Aortic smooth muscle cell (primary cell): ENCODE results near the gene CRYBG1. TPM values are rescaled to one million over a fixed set of nuclear protein-coding genes. Genes with fewer than 3 reads are reported as not detected.

Source experiments
- total RNA-seq: library from RNA; depleted of rRNA; stranded (reverse); fragments of >200 nt; gene quantifications from 2 replicates; pipeline ENCODE4 v1.2.3, GENCODE V29; 2014

CRYBG1 gene, protein sequence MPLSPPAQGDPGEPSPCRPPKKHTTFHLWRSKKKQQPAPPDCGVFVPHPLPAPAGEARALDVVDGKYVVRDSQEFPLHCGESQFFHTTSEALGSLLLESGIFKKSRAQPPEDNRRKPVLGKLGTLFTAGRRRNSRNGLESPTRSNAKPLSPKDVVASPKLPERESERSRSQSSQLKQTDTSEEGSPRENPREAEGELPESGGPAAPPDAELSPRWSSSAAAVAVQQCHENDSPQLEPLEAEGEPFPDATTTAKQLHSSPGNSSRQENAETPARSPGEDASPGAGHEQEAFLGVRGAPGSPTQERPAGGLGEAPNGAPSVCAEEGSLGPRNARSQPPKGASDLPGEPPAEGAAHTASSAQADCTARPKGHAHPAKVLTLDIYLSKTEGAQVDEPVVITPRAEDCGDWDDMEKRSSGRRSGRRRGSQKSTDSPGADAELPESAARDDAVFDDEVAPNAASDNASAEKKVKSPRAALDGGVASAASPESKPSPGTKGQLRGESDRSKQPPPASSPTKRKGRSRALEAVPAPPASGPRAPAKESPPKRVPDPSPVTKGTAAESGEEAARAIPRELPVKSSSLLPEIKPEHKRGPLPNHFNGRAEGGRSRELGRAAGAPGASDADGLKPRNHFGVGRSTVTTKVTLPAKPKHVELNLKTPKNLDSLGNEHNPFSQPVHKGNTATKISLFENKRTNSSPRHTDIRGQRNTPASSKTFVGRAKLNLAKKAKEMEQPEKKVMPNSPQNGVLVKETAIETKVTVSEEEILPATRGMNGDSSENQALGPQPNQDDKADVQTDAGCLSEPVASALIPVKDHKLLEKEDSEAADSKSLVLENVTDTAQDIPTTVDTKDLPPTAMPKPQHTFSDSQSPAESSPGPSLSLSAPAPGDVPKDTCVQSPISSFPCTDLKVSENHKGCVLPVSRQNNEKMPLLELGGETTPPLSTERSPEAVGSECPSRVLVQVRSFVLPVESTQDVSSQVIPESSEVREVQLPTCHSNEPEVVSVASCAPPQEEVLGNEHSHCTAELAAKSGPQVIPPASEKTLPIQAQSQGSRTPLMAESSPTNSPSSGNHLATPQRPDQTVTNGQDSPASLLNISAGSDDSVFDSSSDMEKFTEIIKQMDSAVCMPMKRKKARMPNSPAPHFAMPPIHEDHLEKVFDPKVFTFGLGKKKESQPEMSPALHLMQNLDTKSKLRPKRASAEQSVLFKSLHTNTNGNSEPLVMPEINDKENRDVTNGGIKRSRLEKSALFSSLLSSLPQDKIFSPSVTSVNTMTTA (N-terminal part only)
- total RNA-seq, result 2.4 and 5.5 TPM in 2 replicates

DNA sequence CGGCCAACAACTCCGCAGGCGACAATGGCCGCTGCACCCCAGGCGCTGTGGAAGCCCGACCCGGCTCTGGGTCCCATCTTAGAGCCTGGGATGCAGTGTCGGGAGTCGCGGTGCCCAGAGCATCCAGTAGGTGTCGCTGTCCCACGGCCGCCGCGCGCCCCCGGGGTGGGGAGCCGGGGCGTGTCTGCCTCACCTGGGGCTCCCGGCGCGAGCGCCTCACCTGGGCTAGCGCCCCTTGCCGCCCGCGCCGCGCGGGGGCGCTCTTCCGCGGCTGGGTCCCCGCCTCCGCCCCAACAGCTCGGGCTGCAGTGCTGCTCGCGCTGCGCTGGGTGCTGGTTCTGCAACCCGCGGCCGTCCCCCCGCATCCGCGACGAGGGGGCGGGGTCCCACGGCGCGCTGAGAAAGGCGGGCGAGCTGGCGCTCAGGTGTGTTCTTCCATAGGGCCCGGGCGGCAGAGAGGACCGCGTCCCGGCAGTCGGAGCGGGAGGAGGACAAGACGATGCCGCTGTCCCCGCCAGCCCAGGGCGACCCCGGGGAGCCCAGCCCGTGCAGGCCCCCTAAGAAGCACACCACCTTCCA is at the start of gene CRYBG1:
Gene CRYBG1 (plus strand): TSS at position 308 of the 579 bp plus-strand sequence. CDS start 192 bp downstream, at position 500.

DNA sequence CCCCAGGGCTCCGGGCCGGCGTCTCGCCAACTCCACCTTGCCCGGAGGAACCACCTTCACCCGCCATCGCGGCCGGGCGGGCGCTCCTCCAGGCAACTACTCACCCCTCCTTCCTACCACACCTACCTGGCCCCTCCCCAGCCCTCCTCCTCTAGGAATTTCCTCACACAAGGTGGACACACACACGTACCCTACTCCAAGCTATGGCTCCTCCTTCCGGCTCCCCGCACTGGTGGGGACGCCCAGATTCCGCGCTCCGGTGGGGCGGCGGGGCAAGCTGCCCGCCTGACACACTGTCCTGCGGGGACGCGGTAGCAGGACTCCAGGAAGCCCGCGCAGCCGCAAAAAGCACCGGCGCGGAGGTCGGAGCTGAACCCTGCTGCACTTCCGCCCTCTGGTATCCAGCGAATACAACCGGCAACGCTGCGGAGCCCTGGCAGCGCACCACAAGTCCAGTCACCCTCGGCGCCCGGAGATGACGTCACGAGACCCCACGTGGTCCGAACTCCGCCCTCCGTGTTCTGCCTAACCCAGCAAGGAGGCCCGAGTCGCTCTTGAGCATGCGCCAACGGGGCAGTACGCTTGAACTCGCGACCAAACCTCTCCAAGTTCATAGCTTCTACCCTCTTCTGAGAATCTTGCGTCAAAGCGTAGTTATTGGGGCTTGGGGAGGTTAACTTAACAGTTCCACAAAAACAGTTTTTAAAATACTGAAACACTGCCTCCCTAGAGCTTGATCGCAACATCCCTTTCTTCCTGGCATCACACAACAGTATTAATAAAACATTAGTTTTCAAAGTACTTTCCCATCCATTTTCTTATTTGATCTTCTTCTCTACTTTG is 35.0 kb upstream of the CRYBG1 start, which contains the start of gene ATG5:
Gene ATG5 (minus strand): TSS at position 425 of the 843 bp plus-strand sequence. CDS start 9,552 bp downstream, outside the sequence.

Other genes with a start within 250 kb of the CRYBG1 start
- gene ATG5, start 35.0 kb upstream of the CRYBG1 start, total RNA-seq, result 46.8 and 50.3 TPM in 2 replicates